HCT116 (cell line): Measurements from ENCODE around the gene SDK2. TPM values are rescaled to one million over a fixed set of nuclear protein-coding genes. Genes with fewer than 3 reads are reported as not detected.

Source experiments
- ATAC-seq: fragments of 200-7000 bp; cut with Tn5 transposase; 2 replicates; pipeline ENCODE4 v1.9.1; 2020; ENCODE audit warnings: mild to moderate bottlenecking, moderate library complexity
- BruUV-seq: library from RNA; stranded (reverse); fragments of 400-500 nt; replicated peaks from 2 replicates; lab custom pipeline; 2021; lab: Mats Ljungman, UMichigan
- CTCF ChIA-PET: fragments of 300-600 bp; sonication (Branson Sonifier 250); formaldehyde crosslinking; loops from one replicate; lab custom pipeline; 2021; ENCODE audit warnings: antibody characterized with exemption; lab: Charles Lee
- POLR2A ChIA-PET: fragments of 300-600, 350-600 bp; sonication (Branson Sonifier 250); formaldehyde crosslinking; loops from one replicate; lab custom pipeline; 2021; ENCODE audit warnings: antibody characterized with exemption; lab: Charles Lee
- RAD21 ChIA-PET, 2 experiments: fragments of 300-600 bp; sonication (Branson Sonifier 250); formaldehyde crosslinking; loops; one replicate each; lab custom pipeline; 2023; ENCODE audit warnings: low total read pairs in 2 of 2; ENCODE audit not compliant: uncharacterized antibody in 2 of 2, unreplicated experiment in 2 of 2, low non-redundant PET in 1 of 2; lab: Charles Lee
- DNase-seq: peaks from one replicate; pipeline ENCODE4 v3.0.0-alpha.2; 2010; ENCODE audit warnings: low read depth, low spot score
- H2AFZ ChIP-seq: fragments of 200-600 bp; shearing (Covaris generic), sonication (generic); 2 replicates; pipeline ENCODE4 v1.6.1; 2017; ENCODE audit warnings: low read depth, mixed run types, mixed read lengths, antibody characterized with exemption, low read length; ENCODE audit not compliant: poor library complexity, severe bottlenecking
- H3K27ac ChIP-seq: 2 replicates; pipeline ENCODE4 v1.5.1; 2012; ENCODE audit warnings: low read depth, low read length
- H3K27me3 ChIP-seq: fragments of 200-600 bp; sonication (generic); 2 replicates; pipeline ENCODE4 v1.6.1; 2016; ENCODE audit warnings: mixed run types, low read length, mixed read lengths; ENCODE audit not compliant: insufficient read depth
- H3K36me3 ChIP-seq, 2 experiments: fragments of 200-500 bp in 1 of 2; fragments of 200-600 bp in 1 of 2; sonication (Bioruptor generic) in 1 of 2; sonication (generic) in 1 of 2; 2 replicates each; pipeline versions ENCODE4 v1.5.1 to v1.6.1; 2014 to 2016; ENCODE audit warnings: low read length in 2 of 2, inconsistent platforms in 1 of 2, mixed read lengths in 1 of 2, mixed run types in 1 of 2; ENCODE audit not compliant: insufficient read depth in 2 of 2, control insufficient read depth in 1 of 2
- H3K4me1 ChIP-seq, 2 experiments: fragments of 200-600 bp in 1 of 2; sonication (generic) in 1 of 2; 2 replicates each; pipeline versions ENCODE4 v1.5.1 to v1.6.1; 2012 to 2017; ENCODE audit warnings: low read length in 2 of 2, inconsistent platforms in 1 of 2, mild to moderate bottlenecking in 1 of 2, mixed read lengths in 1 of 2, mixed run types in 1 of 2, moderate library complexity in 1 of 2; ENCODE audit not compliant: insufficient read depth in 2 of 2, control insufficient read depth in 1 of 2
- H3K4me2 ChIP-seq: fragments of 200-600 bp; sonication (generic); 2 replicates; pipeline ENCODE4 v1.6.1; 2017; ENCODE audit warnings: mixed run types, low read length, mixed read lengths
- H3K4me3 ChIP-seq, 2 experiments: fragments of 200-600 bp in 1 of 2; sonication (generic) in 1 of 2; replicated peaks in 1 of 2; 2 replicates each; pipeline ENCODE4 v1.5.1; 2011 to 2016; ENCODE audit warnings: low read length in 2 of 2, control low read depth in 1 of 2, low read depth in 1 of 2, mild to moderate bottlenecking in 1 of 2, mixed read lengths in 1 of 2, mixed run types in 1 of 2
- H3K79me2 ChIP-seq: fragments of 200-600 bp; sonication (generic); 2 replicates; pipeline ENCODE4 v1.6.1; 2017; ENCODE audit warnings: mild to moderate bottlenecking, mixed run types, low read length, moderate library complexity, mixed read lengths; ENCODE audit not compliant: insufficient read depth
- H3K9ac ChIP-seq: fragments of 200-600 bp; sonication (generic); 2 replicates; pipeline ENCODE4 v1.6.1; 2016; ENCODE audit warnings: low read length, mixed read lengths
- H3K9me2 ChIP-seq: fragments of 200-600 bp; sonication (generic), shearing (Covaris generic); 2 replicates; pipeline ENCODE4 v1.6.1; 2017; ENCODE audit warnings: mixed run types, mild to moderate bottlenecking, moderate library complexity; ENCODE audit not compliant: insufficient read depth
- H3K9me3 ChIP-seq, 2 experiments: fragments of 200-500 bp in 1 of 2; fragments of 200-600 bp in 1 of 2; sonication (Bioruptor generic) in 1 of 2; sonication (generic) in 1 of 2; 2 replicates each; pipeline ENCODE4 v1.6.1; 2014 to 2017; ENCODE audit warnings: low read length in 2 of 2, mixed read lengths in 2 of 2, inconsistent platforms in 1 of 2, low read depth in 1 of 2, mild to moderate bottlenecking in 1 of 2, mixed run types in 1 of 2, moderate library complexity in 1 of 2; ENCODE audit not compliant: control insufficient read depth in 1 of 2, insufficient read depth in 1 of 2
- H4K20me1 ChIP-seq: fragments of 200-600 bp; sonication (generic), shearing (Covaris generic); 2 replicates; pipeline ENCODE4 v1.6.1; 2017; ENCODE audit warnings: mixed run types, mild to moderate bottlenecking, moderate library complexity; ENCODE audit not compliant: insufficient read depth
- EGR1 ChIP-seq: IDR thresholded peaks from 2 replicates; pipeline ENCODE4 v1.6.1; 2012; ENCODE audit warnings: low read depth
- ELF1 ChIP-seq: IDR thresholded peaks from 2 replicates; pipeline ENCODE4 v1.6.1; 2012; ENCODE audit warnings: low read depth, borderline replicate concordance
- EZH2phosphoT487 ChIP-seq: fragments of 200-600 bp; IDR thresholded peaks from 2 replicates; pipeline ENCODE4 v1.6.1; 2018; ENCODE audit warnings: antibody characterized with exemption, borderline replicate concordance
- FOSL1 ChIP-seq: IDR thresholded peaks from 2 replicates; pipeline ENCODE4 v1.6.1; 2012; ENCODE audit warnings: low read depth
- MAX ChIP-seq: IDR thresholded peaks from 2 replicates; pipeline ENCODE4 v1.6.1; 2012
- POLR2A ChIP-seq: IDR thresholded peaks from 2 replicates; pipeline ENCODE4 v1.7.0; 2011; ENCODE audit warnings: borderline replicate concordance; ENCODE audit not compliant: insufficient read depth, insufficient read length; ENCODE audit errors: extremely low read depth
- POLR2AphosphoS5 ChIP-seq: IDR thresholded peaks from 2 replicates; pipeline ENCODE4 v1.6.1; 2011; ENCODE audit warnings: mild to moderate bottlenecking, low read depth, low read length, moderate library complexity
- SP1 ChIP-seq: IDR thresholded peaks from 2 replicates; pipeline ENCODE4 v1.6.1; 2012; ENCODE audit warnings: low read depth
- SRF ChIP-seq: IDR thresholded peaks from 2 replicates; pipeline ENCODE4 v1.6.1; 2012; ENCODE audit warnings: low read depth
- TCF7L2 ChIP-seq: IDR thresholded peaks from 2 replicates; pipeline ENCODE4 v1.7.0; 2011; ENCODE audit warnings: borderline replicate concordance, inconsistent platforms; ENCODE audit not compliant: insufficient read depth, insufficient read length; ENCODE audit errors: extremely low read depth
- ZFX ChIP-seq: fragments of 450-650 bp; IDR thresholded peaks from 2 replicates; pipeline ENCODE4 v1.6.1; 2017
- intact Hi-C: fragments of 100-400 bp; cut with micrococcal nuclease; formaldehyde crosslinking; loops from 2 replicates; pipeline ENCODE4 v1.10.0; 2022
- total RNA-seq: library from RNA; stranded (reverse); gene quantifications from one replicate; pipeline ENCODE4 v1.2.1, GENCODE V29; 2021; ENCODE audit not compliant: unreplicated experiment
- TF ChIP-seq, protein P1 (sequence below), 3 experiments: fragments of 200-600 bp in 1 of 3; sonication (generic) in 1 of 3; IDR thresholded peaks in 2 of 3; conservative IDR thresholded peaks in 1 of 3; 2 replicates each; pipeline ENCODE4 v1.5.1; 2012 to 2017; ENCODE audit warnings: low read depth in 2 of 3, low read length in 2 of 3, antibody characterized with exemption in 1 of 3, borderline replicate concordance in 1 of 3, control low read depth in 1 of 3, mild to moderate bottlenecking in 1 of 3, mixed read lengths in 1 of 3, mixed run types in 1 of 3, moderate library complexity in 1 of 3; ENCODE audit not compliant: insufficient read depth in 1 of 3

The SDK2 gene
- total RNA-seq, 1 experiment from 2014 or later: 0.10 TPM

- TF ChIP-seq, protein P1, sequence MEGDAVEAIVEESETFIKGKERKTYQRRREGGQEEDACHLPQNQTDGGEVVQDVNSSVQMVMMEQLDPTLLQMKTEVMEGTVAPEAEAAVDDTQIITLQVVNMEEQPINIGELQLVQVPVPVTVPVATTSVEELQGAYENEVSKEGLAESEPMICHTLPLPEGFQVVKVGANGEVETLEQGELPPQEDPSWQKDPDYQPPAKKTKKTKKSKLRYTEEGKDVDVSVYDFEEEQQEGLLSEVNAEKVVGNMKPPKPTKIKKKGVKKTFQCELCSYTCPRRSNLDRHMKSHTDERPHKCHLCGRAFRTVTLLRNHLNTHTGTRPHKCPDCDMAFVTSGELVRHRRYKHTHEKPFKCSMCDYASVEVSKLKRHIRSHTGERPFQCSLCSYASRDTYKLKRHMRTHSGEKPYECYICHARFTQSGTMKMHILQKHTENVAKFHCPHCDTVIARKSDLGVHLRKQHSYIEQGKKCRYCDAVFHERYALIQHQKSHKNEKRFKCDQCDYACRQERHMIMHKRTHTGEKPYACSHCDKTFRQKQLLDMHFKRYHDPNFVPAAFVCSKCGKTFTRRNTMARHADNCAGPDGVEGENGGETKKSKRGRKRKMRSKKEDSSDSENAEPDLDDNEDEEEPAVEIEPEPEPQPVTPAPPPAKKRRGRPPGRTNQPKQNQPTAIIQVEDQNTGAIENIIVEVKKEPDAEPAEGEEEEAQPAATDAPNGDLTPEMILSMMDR (IDR thresholded peaks at IDR 0.05 in 2 of 3, conservative IDR thresholded peaks at IDR 0.05 in 1 of 3; ENCODE audit: borderline replicate concordance in 1 of 3, insufficient read depth in 1 of 3, low read depth in 2 of 3, low read length in 2 of 3): 0 out of 6 replicates have a peak, but pooled peaks of 1 of the 3 experiments have one; percentile 3
- TF ChIP-seq TCF7L2: no peak
Observed at GRCh38 chr17:73586921-73587602, 57.2 kb downstream of the SDK2 start.

DNA sequence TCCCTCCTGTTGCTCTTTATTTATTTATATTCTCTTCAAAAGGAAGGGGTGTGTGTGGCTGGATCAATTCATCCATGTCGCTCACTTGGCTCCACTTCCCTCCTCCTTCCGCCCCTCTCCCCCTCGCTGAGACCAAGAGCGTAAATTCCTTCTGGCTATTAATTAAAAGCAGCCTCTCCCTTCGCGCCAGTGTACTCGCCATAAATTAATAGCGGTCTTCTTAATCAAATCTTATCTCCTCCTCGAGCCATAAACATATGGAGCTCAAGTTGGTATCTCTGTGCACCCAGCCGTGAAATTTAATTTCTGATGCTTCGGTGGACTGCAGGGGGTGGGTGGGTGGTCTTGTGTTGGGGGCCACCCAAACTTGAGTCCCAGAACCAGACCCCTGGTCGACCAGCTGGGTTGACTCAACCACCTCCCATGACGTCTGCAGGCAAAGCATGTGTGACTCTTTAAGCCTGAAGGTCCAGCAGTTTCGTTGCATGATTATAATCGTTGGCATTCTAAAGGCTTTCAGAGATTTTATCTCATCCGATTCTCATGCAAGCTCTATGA is 57.9 kb downstream of the SDK2 start:
- H3K9ac ChIP-seq: no peak overlapping the region
- no peak for ATAC-seq
- H3K9me2 ChIP-seq: no peaks in the 10 kb centered on the region
- no peak overlapping the region for H3K4me3 ChIP-seq
- H3K27me3 ChIP-seq: peaks cover 7% of the 10 kb centered on the region; the same call in 1 of the 2 replicates
- ChIA-PET POLR2A (no interaction called here), RAD21 (no interaction called here), CTCF (interaction anchor here (1.0 to 1.1 kb wide), 4 partner anchors 23 to 412 kb away, joined by 3 to 5 read pairs (median 3); no protein-coding TSS in a partner anchor)
- no peak for DNase-seq
- H3K4me2 ChIP-seq: no peak overlapping the region
- TF ChIP-seq EGR1 (no peak), ELF1 (no peak), SP1 (no peak), MAX (no peak), FOSL1 (no peak), POLR2AphosphoS5 (no peak), SRF (no peak), EZH2phosphoT487 (no peak), POLR2A (no peak), ZFX (no peak)
- TF ChIP-seq, protein P1 (IDR thresholded peaks at IDR 0.05 in 2 of 3, conservative IDR thresholded peaks at IDR 0.05 in 1 of 3; ENCODE audit: borderline replicate concordance in 1 of 3, insufficient read depth in 1 of 3, low read depth in 2 of 3, low read length in 2 of 3): no peak
- TF ChIP-seq, all 23 proteins: peak for 0
- Histone ChIP-seq H3K27ac (no peak overlapping the region), H3K4me1 (peaks cover 2 to 10% of the 10 kb centered on the region in 2 experiments; a peak in 3 of 4 replicates), H3K36me3 (no peaks in the 10 kb centered on the region), H3K79me2 (no peaks in the 10 kb centered on the region), H4K20me1 (no peaks in the 10 kb centered on the region), H3K9me3 (no peaks in the 10 kb centered on the region), H2AFZ (no peak overlapping the region)
- intact Hi-C loops: no loop called here
- BruUV-seq: no TSS peak

More at GRCh38 chr17:73586921-73587602, 57.2 kb downstream of the SDK2 start:
- RAD21 ChIA-PET: no interaction called here
- CTCF ChIA-PET: interaction anchor here (1.1 kb wide), 1 partner anchor 196 kb away, joined by 3 read pairs; no protein-coding TSS in a partner anchor
- DNase-seq (peak; percentile 8), ATAC-seq (peak; percentile 87)
- no peak overlapping the region for H3K9ac ChIP-seq
- POLR2A ChIA-PET: no interaction called here
- H3K4me2 ChIP-seq: peak overlapping the region; percentile 2; the same call in 1 of the 2 replicates
- peaks cover 7% of the 10 kb centered on the region; the same call in 1 of the 2 replicates for H3K27me3 ChIP-seq
- no peaks in the 10 kb centered on the region for H3K9me2 ChIP-seq
- intact Hi-C loops: no loop called here
- H3K36me3 ChIP-seq: no peaks in the 10 kb centered on the region
- H3K27ac ChIP-seq: no peak overlapping the region
- H4K20me1 ChIP-seq: no peaks in the 10 kb centered on the region
- no TSS peak for BruUV-seq
- H3K4me1 ChIP-seq: peaks cover 2 to 10% of the 10 kb centered on the region in 2 experiments; a peak in 3 of 4 replicates
- no peak overlapping the region for H3K4me3 ChIP-seq
- H3K79me2 ChIP-seq: no peaks in the 10 kb centered on the region
- H3K9me3 ChIP-seq: no peaks in the 10 kb centered on the region
- H2AFZ ChIP-seq: no peak overlapping the region
